Osteocyte (in vitro differentiated cells): Measurements from ENCODE around the gene OSTN. TPM values are rescaled to one million over a fixed set of nuclear protein-coding genes. Genes with fewer than 3 reads are reported as not detected.

Source experiments
- DNase-seq: peaks from one replicate; pipeline ENCODE4 v3.0.0; 2021; ENCODE audit warnings: mixed read lengths; ENCODE audit not compliant: unreplicated experiment; ENCODE audit errors: extremely low spot score
- H3K27ac Mint-ChIP-seq: one replicate; pipeline ENCODE4 v1.8.0; 2021; ENCODE audit warnings: mild to moderate bottlenecking, mixed read lengths; ENCODE audit not compliant: unreplicated experiment
- H3K27me3 Mint-ChIP-seq: one replicate; pipeline ENCODE4 v1.8.0; 2021; ENCODE audit warnings: mixed read lengths; ENCODE audit not compliant: unreplicated experiment
- H3K36me3 Mint-ChIP-seq: one replicate; pipeline ENCODE4 v1.8.0; 2021; ENCODE audit warnings: mixed read lengths; ENCODE audit not compliant: unreplicated experiment
- H3K4me1 Mint-ChIP-seq: one replicate; pipeline ENCODE4 v1.8.0; 2021; ENCODE audit warnings: mixed read lengths; ENCODE audit not compliant: unreplicated experiment
- H3K4me3 Mint-ChIP-seq: one replicate; pipeline ENCODE4 v1.8.0; 2021; ENCODE audit warnings: mild to moderate bottlenecking, moderate library complexity, mixed read lengths; ENCODE audit not compliant: unreplicated experiment
- H3K9me3 Mint-ChIP-seq: one replicate; pipeline ENCODE4 v1.8.0; 2021; ENCODE audit warnings: mixed read lengths; ENCODE audit not compliant: unreplicated experiment
- CTCF ChIP-seq: fragments of 200-600 bp; sonication (generic); IDR thresholded peaks from 2 replicates; pipeline ENCODE4 v1.5.0; 2021; ENCODE audit warnings: antibody characterized with exemption, mild to moderate bottlenecking, moderate library complexity
- total RNA-seq: library from RNA; stranded (reverse); gene quantifications from 2 replicates; pipeline ENCODE4 v1.2.1, GENCODE V29; 2021

The OSTN gene
- total RNA-seq, 1 donor from 2014 or later = not detected

DNA sequence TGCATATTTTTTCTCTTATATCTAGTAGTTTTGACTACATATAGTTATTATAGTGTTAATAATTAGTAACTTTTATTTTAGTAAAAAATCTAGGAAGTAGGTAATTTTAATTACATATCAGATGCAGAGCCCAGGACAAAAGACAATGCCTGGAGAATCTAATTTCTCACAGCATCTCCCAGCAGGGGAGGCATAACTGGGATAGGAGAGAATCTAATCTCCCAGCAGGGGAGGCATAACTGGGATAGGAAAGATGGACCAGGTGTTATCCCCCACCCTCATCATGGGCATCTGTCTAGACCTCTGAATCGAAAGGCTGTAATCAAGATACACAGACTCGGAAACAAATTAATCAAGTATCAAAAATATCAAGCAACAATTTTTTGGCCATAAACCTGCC lies 58.2 kb downstream of the OSTN start:
- no peaks in the 10 kb centered on the region for H3K36me3 Mint-ChIP-seq
- H3K4me1 Mint-ChIP-seq = peaks cover 35% of the 10 kb centered on the region
- H3K27me3 Mint-ChIP-seq = no peaks in the 10 kb centered on the region
- H3K9me3 Mint-ChIP-seq = no peaks in the 10 kb centered on the region
- TF ChIP-seq CTCF = no peak
- DNase-seq = no peak
- H3K4me3 Mint-ChIP-seq = no peak overlapping the region
- no peak overlapping the region for H3K27ac Mint-ChIP-seq

DNA sequence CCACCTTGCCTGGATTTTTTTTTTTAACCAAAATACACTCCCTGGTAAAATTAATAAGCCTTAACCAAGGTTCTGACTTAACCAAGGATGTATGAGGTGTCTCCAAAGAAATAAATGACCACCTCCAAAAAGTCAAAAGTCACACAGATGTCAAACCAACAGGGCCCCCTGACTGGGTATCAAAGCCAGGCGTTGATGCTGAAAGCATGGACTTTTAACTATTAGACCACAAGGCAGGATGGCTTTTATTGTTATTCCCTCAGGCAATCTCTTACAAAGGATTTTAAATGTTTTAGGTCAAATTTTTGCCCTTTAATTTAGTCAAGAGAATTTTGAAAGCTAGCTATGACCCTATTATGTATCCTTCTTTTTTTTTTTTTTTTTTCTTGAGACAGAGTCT lies 60.4 kb downstream of the OSTN start:
- Mint-ChIP-seq H3K27ac (no peak overlapping the region), H3K4me1 (peaks cover 21% of the 10 kb centered on the region), H3K27me3 (no peaks in the 10 kb centered on the region), H3K36me3 (no peaks in the 10 kb centered on the region), H3K9me3 (no peaks in the 10 kb centered on the region), H3K4me3 (no peak overlapping the region)
- TF ChIP-seq CTCF = no peak
- DNase-seq = no peak

DNA sequence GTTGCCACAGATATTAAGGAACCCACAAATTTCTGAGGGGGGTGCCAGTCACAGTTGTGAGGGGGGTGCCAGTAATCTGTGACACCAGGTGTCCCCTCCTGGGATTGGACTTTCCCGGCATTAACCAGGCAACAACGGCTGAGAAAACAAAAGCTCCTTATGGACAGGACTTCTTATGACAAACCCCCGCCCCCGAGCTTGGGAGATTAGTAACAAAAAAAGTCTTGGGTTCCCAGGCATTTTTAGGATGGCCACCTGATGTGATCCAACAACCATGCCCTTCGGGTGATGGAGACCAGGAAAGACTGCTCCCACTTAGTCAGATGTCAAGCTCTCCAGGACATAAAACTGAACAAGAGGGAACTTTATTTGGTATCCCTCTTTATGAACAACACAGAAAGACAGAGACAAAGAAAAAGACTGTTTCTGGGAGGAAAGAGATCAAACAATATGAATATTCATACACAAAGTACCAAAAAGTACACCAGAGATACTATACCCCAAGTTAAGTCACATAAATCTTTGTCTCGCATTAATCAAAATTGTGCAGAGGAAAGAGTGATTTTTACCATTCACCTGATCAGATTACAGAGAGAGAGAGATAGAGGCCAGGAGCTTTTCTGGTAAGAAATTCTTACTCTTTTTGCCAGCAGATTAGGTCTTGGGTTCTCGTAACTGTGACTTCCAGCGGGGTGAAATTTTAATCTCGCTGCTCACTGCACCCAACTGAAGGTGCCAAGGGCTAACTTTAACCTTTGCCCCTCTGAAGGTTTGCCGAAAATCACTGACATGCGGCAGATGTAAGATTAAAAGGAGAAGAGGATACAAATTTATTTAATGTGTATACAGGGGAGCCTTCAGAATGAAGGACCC lies 61.6 kb downstream of the OSTN start:
- DNase-seq = no peak
- Mint-ChIP-seq H3K27ac (no peak overlapping the region), H3K36me3 (no peaks in the 10 kb centered on the region), H3K4me3 (no peak overlapping the region), H3K9me3 (no peaks in the 10 kb centered on the region), H3K27me3 (no peaks in the 10 kb centered on the region), H3K4me1 (peaks cover 20% of the 10 kb centered on the region)
- no peak for TF ChIP-seq CTCF

DNA sequence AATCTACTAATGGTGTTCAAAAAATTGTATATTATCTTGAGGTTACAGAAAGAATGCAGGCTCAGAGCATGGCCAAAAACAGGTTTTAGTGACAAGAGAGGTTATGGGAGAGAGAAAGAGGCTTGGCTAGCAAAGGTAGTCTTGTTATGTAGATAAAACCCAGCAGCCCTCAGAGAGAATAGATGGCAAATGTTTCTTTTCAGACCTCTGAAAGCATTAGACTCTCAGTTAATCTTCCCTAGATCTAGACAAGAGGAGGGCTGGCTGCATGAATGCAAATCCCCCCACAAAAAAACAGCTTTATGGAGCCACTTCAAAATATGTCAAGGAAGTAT lies 62.2 kb downstream of the OSTN start:
- H3K27ac Mint-ChIP-seq = no peak overlapping the region
- H3K9me3 Mint-ChIP-seq = no peaks in the 10 kb centered on the region

More for the DNA sequence above, 62.2 kb downstream of the OSTN start:
- no peak for TF ChIP-seq CTCF
- Mint-ChIP-seq H3K4me1 (peaks cover 18% of the 10 kb centered on the region), H3K4me3 (no peak overlapping the region), H3K27me3 (no peaks in the 10 kb centered on the region), H3K36me3 (no peaks in the 10 kb centered on the region)
- DNase-seq = no peak
